Cardiac muscle cell (in vitro differentiated cells and primary cell): Measurements from ENCODE around the gene TJP2. TPM values are rescaled to one million over a fixed set of nuclear protein-coding genes. Genes with fewer than 3 reads are reported as not detected.
A peak's percentile ranks its signal among the peaks of the same experiment; 100 is the strongest.

Experiments
- DNase-seq, 2 donors: peaks; one replicate each; pipeline versions ENCODE4 v3.0.0 to v3.0.0-alpha.2; 2010 to 2017; ENCODE audit warnings: low read depth in 1 of 2, low spot score in 1 of 2
- H3K27ac ChIP-seq: fragments of 200-600 bp; sonication (generic); 2 replicates; pipeline ENCODE4 v1.5.1; 2016
- H3K27me3 ChIP-seq: fragments of 200-600 bp; sonication (generic); 2 replicates; pipeline ENCODE4 v1.6.0; 2016; ENCODE audit warnings: control low read depth
- H3K36me3 ChIP-seq: fragments of 200-600 bp; sonication (generic); 2 replicates; pipeline ENCODE4 v1.5.1; 2016; ENCODE audit warnings: control low read depth
- H3K4me1 ChIP-seq: fragments of 200-600 bp; sonication (generic); 2 replicates; pipeline ENCODE4 v1.8.1; 2017; ENCODE audit warnings: low read depth, mild to moderate bottlenecking, mixed run types
- H3K4me3 ChIP-seq: fragments of 200-600 bp; sonication (generic); 2 replicates; pipeline ENCODE4 v1.5.1; 2016; ENCODE audit warnings: mild to moderate bottlenecking
- H3K9me3 ChIP-seq: fragments of 200-600 bp; sonication (generic); 2 replicates; pipeline ENCODE4 v1.5.1; 2017; ENCODE audit warnings: low read depth, mild to moderate bottlenecking, control low read depth
- CTCF ChIP-seq: IDR thresholded peaks from 2 replicates; pipeline ENCODE4 v1.5.1; 2012; ENCODE audit warnings: low read depth, mild to moderate bottlenecking, low read length
- polyA plus RNA-seq: library from polyadenylated mRNA; unstranded; fragments of >200 nt; fragmentation: Nextera tagmentation; extraction: Ambion mirVana; gene quantifications from 2 replicates; pipeline ENCODE4 v1.2.1, GENCODE V29; 2016
- total RNA-seq: library from RNA; depleted of rRNA; stranded (reverse); fragments of >200 nt; gene quantifications from 2 replicates; pipeline ENCODE4 v1.2.3, GENCODE V29; 2016

The TJP2 gene
- total and polyA plus RNA-seq, 2 experiments from 2014 or later, result 69.3 to 102 TPM

GRCh38 chr9:69173497-69173890 is 583 bp upstream of the TJP2 start:
- peak overlapping the region; percentile 79 for H3K4me3 ChIP-seq
- no peaks in the 10 kb centered on the region for H3K27me3 ChIP-seq
- H3K36me3 ChIP-seq, result no peaks in the 10 kb centered on the region
- H3K9me3 ChIP-seq, result no peaks in the 10 kb centered on the region
- no peak for TF ChIP-seq CTCF
- no peak for DNase-seq
- peak overlapping the region; percentile 83 for H3K27ac ChIP-seq
- H3K4me1 ChIP-seq, result peaks cover 26% of the 10 kb centered on the region

GRCh38 chr9:69174616-69175463 is 763 bp downstream of the TJP2 start:
- H3K36me3 ChIP-seq, result no peaks in the 10 kb centered on the region
- no peak for TF ChIP-seq CTCF
- H3K27ac ChIP-seq, result no peak overlapping the region
- peaks cover 28% of the 10 kb centered on the region for H3K4me1 ChIP-seq
- H3K4me3 ChIP-seq, result peak overlapping the region; percentile 79
- peak; percentile 56 to 93 for DNase-seq
- H3K9me3 ChIP-seq, result no peaks in the 10 kb centered on the region
- no peaks in the 10 kb centered on the region for H3K27me3 ChIP-seq

- Histone ChIP-seq H3K27me3 (no peaks in the 10 kb centered on the region), H3K36me3 (no peaks in the 10 kb centered on the region), H3K9me3 (no peaks in the 10 kb centered on the region), H3K4me3 (peak overlapping the region; percentile 79), H3K27ac (no peak overlapping the region), H3K4me1 (peaks cover 29% of the 10 kb centered on the region)
- DNase-seq, result no peak
- TF ChIP-seq CTCF, result no peak
These were observed 1.4 kb downstream of the TJP2 start for GRCh38 chr9:69175486-69175885.

- H3K36me3 ChIP-seq, result no peaks in the 10 kb centered on the region
- H3K27ac ChIP-seq, result no peak overlapping the region
- DNase-seq, result no peak
- H3K9me3 ChIP-seq, result no peaks in the 10 kb centered on the region
- H3K4me3 ChIP-seq, result no peak overlapping the region
- no peaks in the 10 kb centered on the region for H3K27me3 ChIP-seq
- peaks cover 38% of the 10 kb centered on the region for H3K4me1 ChIP-seq
- no peak for TF ChIP-seq CTCF
These were observed 2.5 kb downstream of the TJP2 start for GRCh38 chr9:69176471-69177171.

- no peak for DNase-seq
- H3K4me3 ChIP-seq, result no peak overlapping the region
- H3K4me1 ChIP-seq, result peaks cover 49% of the 10 kb centered on the region
- TF ChIP-seq CTCF, result no peak
- H3K36me3 ChIP-seq, result no peaks in the 10 kb centered on the region
- H3K27ac ChIP-seq, result no peak overlapping the region
- H3K9me3 ChIP-seq, result no peaks in the 10 kb centered on the region
- no peaks in the 10 kb centered on the region for H3K27me3 ChIP-seq
These were observed 4.5 kb downstream of the TJP2 start for GRCh38 chr9:69178583-69179011.
